GM12801 (cell line): ENCODE results near the gene SQOR.

Experiments
- TF ChIP-seq, protein P1 (sequence below): IDR thresholded peaks from one replicate; pipeline ENCODE4 v1.5.1; 2011; ENCODE audit warnings: control low read depth; ENCODE audit not compliant: insufficient read length; ENCODE audit errors: extremely low read depth

SQOR gene

DNA sequence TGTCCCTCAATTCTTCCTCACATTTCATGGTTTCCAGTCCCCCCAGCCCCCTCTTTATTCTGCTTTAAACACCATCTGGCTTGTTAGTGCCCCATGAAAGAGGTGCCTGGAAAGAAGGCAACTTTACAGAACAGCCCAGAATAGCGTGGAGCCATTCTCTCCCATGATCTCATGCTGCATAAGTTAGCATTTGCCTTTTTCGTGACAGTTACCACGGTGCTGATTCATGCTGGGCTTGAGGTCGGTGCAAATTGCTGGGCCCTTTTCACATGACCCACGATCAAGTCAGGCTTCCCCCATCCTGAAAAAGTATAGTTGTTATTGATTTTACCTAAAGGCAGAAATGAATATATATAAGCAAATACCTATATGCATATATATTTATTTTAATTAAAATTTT, 29.6 kb downstream of the SQOR start:
- TF ChIP-seq, protein P1, sequence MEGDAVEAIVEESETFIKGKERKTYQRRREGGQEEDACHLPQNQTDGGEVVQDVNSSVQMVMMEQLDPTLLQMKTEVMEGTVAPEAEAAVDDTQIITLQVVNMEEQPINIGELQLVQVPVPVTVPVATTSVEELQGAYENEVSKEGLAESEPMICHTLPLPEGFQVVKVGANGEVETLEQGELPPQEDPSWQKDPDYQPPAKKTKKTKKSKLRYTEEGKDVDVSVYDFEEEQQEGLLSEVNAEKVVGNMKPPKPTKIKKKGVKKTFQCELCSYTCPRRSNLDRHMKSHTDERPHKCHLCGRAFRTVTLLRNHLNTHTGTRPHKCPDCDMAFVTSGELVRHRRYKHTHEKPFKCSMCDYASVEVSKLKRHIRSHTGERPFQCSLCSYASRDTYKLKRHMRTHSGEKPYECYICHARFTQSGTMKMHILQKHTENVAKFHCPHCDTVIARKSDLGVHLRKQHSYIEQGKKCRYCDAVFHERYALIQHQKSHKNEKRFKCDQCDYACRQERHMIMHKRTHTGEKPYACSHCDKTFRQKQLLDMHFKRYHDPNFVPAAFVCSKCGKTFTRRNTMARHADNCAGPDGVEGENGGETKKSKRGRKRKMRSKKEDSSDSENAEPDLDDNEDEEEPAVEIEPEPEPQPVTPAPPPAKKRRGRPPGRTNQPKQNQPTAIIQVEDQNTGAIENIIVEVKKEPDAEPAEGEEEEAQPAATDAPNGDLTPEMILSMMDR, result no peak

DNA sequence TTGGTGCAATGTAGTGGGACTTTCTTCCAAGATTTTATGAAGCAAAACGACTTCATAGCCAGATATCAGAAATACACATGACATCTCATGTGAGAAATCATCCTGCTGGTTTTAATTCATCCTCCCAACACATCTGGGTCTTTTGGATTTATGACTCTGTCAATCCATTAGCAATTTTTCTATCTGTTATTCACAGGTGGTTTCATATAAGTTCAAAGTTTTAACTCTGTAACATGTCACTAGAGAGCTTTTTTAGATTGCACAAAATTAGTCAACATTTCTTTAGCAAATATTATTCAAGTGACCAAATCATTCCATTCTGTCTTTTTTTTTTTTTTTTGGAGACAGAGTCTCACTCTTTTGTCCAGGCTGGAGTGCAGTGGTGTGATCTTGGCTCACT, 30.4 kb downstream of the SQOR start:
- TF ChIP-seq, protein P1, result no peak

DNA sequence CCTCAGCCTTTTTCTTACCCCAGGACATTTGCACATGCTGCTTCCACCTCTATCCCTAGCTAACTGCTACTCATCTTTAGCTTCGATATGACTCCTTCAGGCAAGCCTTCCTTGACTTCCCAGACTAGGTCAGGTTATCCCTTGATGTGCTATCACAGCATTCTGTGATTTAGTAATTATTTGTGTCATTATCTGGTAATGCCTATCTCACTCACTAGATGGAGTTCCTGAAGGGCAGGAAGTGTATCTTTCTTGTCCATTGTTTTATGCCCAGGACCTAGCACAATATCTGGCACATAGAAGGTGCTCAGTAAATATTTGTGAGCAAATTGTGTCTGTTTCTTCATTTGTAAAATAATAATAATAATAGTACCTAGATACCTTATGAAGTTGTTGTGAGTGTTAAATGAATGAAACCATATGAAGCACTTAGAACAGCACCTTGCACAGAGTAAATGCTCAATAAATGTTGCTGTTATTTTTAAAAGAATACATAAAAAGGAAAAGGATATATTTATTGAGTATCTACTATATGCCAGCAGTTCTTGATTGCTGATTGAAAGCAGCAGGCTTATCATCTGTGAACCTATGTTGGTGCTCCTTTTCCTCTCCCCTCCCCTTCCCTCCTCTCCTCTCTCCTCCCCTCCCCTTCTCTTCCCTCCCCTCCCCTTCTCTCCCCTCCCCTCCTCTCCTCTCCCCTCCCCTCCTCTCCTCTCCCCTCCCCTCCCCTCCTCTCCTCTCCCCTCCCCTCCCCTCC, 31.5 kb downstream of the SQOR start:
- TF ChIP-seq, protein P1, result no peak

- TF ChIP-seq, protein P1, result no peak
These were observed 32.2 kb downstream of the SQOR start for GRCh38 chr15:45667002-45667401.

DNA sequence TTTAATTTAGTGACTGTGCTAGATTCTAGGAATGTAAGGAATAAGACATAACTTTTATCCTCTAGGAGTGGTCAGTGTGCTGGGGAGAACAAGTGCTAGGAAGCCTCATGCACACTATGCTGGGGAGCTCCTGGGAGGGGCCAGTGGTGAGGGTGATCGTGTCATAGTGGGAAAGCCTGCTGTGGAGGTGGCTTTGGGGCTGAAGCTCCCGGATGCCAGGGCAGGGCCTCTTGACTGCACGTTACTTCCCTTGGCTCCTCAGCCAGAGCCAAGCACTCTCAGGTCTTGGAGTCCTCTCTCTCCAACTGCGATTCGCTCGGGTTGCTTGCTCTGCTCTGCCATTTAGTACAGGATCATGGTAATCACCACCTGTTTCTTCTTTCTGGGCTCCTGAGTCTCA, 33.6 kb downstream of the SQOR start:
- TF ChIP-seq, protein P1, result no peak

GRCh38 chr15:45669422-45669821, 34.6 kb downstream of the SQOR start:
- TF ChIP-seq, protein P1, result no peak

DNA sequence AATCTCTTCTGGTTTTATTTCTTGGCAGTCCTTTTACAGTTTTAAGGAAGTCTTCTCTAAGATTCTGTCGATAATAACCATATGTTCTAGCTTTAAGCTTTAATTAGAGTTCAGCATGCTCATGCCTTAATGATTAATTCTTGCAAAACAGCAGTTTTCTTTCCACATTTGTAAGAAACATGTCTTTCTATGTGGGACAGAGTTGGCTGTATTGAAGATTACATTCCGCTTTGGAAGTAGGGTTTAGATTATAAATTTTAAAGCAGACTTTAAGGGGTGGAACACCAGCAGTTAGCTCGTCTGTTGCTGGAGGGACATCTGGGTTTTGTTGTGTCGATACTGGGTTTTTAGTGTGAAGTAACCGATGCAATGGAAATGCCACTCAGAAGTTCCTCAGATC, 35.3 kb downstream of the SQOR start:
- TF ChIP-seq, protein P1, result no peak
